HG02759 (cell line): ENCODE results near the gene GMCL1.
"Not testable (repeated sequence)": the region's sequence is repeated elsewhere in the genome, so short reads cannot be mapped to it uniquely, and the experiment has no call there.

ENCODE experiments used
- ATAC-seq: cut with Tn5 transposase; IDR thresholded peaks from one replicate; pipeline ENCODE4 v1.9.1; 2021; ENCODE audit warnings: mild to moderate bottlenecking, moderate library complexity; ENCODE audit not compliant: unreplicated experiment

The GMCL1 gene

GRCh38 chr2:69847068-69847828 is 17.8 kb downstream of the GMCL1 start:
- no peak for ATAC-seq

- no peak for ATAC-seq
Observed at GRCh38 chr2:69848186-69848790, 18.8 kb downstream of the GMCL1 start.

- no peak for ATAC-seq
Observed at GRCh38 chr2:69858261-69858660, 28.8 kb downstream of the GMCL1 start.

GRCh38 chr2:69863298-69863697 is 33.8 kb downstream of the GMCL1 start:
- ATAC-seq, result no peak

- no peak for ATAC-seq
Observed at GRCh38 chr2:69888451-69888850, 59.0 kb downstream of the GMCL1 start.

GRCh38 chr2:69889302-69889701 is 59.8 kb downstream of the GMCL1 start:
- ATAC-seq, result no peak

- no peak for ATAC-seq
Observed at GRCh38 chr2:69890881-69891280, 61.4 kb downstream of the GMCL1 start.

- ATAC-seq, result not testable (repeated sequence)
Observed at GRCh38 chr2:69892838-69893424, 63.5 kb downstream of the GMCL1 start.

GRCh38 chr2:69893684-69894551 is 64.5 kb downstream of the GMCL1 start, which contains the start of gene SNRNP27:
Gene SNRNP27, plus strand, starts transcription at chr2:69893956. Its CDS starts 29 bp downstream, at chr2:69893985.
- ATAC-seq, result peak; percentile 77

GRCh38 chr2:69894737-69895136 is 65.3 kb downstream of the GMCL1 start:
- not testable (repeated sequence) for ATAC-seq

- ATAC-seq, result no peak
Observed at GRCh38 chr2:69902213-69902922, 72.9 kb downstream of the GMCL1 start.

GRCh38 chr2:69907216-69907615 is 77.8 kb downstream of the GMCL1 start:
- no peak for ATAC-seq

- ATAC-seq, result no peak
Observed at GRCh38 chr2:69911985-69912563, 82.6 kb downstream of the GMCL1 start.

GRCh38 chr2:69914164-69914949 is 84.9 kb downstream of the GMCL1 start:
- peak; percentile 90 for ATAC-seq

- peak; percentile 83 for ATAC-seq
Observed at GRCh38 chr2:69914950-69915945, 85.8 kb downstream of the GMCL1 start, which contains the start of gene MXD1. Gene MXD1, plus strand, starts transcription at chr2:69915109. Its CDS starts 222 bp downstream, at chr2:69915331.

GRCh38 chr2:69916106-69916505 is 86.6 kb downstream of the GMCL1 start:
- ATAC-seq, result no peak

- no peak for ATAC-seq
Observed at GRCh38 chr2:69917852-69918251, 88.4 kb downstream of the GMCL1 start.

- ATAC-seq, result no peak
Observed at GRCh38 chr2:69918401-69918800, 88.9 kb downstream of the GMCL1 start.
